HAP-1 (cell line): ENCODE results near the gene LRBA.
"Not testable (repeated sequence)": the region's sequence is repeated elsewhere in the genome, so short reads cannot be mapped to it uniquely, and the experiment has no call there.

Experiments
- DNase-seq, 2 experiments: peaks; one replicate each; pipeline ENCODE4 v3.0.0-alpha.2; 2016 to 2020; ENCODE audit warnings: low spot score in 2 of 2
- H3K27me3 ChIP-seq: fragments of 250-450 bp; sonication (Bioruptor Pico); 2 replicates; pipeline ENCODE4 v1.5.1; 2020; ENCODE audit warnings: low read depth, mild to moderate bottlenecking, moderate library complexity
- H3K36me3 ChIP-seq: fragments of 250-450 bp; sonication (Bioruptor Pico); replicated peaks from 2 replicates; pipeline ENCODE4 v1.5.1; 2020; ENCODE audit warnings: mild to moderate bottlenecking
- H3K4me1 ChIP-seq: fragments of 250-450 bp; sonication (Bioruptor Pico); 2 replicates; pipeline ENCODE4 v1.5.1; 2020; ENCODE audit warnings: mild to moderate bottlenecking
- H3K4me3 ChIP-seq: fragments of 250-450 bp; sonication (Bioruptor Pico); 2 replicates; pipeline ENCODE4 v1.5.1; 2020; ENCODE audit warnings: mild to moderate bottlenecking, moderate library complexity
- H3K9me3 ChIP-seq: fragments of 250-450 bp; sonication (Bioruptor Pico); 2 replicates; pipeline ENCODE4 v1.5.1; 2020; ENCODE audit warnings: mild to moderate bottlenecking, moderate library complexity
- in situ Hi-C: fragments of 300-500 bp; cut with MboI; formaldehyde crosslinking; loops from 3 replicates; pipeline ENCODE4 v1.14.3; 2020; ENCODE audit warnings: low sequenced_read_pairs, inconsistent platforms, mixed read lengths

The LRBA gene

DNA sequence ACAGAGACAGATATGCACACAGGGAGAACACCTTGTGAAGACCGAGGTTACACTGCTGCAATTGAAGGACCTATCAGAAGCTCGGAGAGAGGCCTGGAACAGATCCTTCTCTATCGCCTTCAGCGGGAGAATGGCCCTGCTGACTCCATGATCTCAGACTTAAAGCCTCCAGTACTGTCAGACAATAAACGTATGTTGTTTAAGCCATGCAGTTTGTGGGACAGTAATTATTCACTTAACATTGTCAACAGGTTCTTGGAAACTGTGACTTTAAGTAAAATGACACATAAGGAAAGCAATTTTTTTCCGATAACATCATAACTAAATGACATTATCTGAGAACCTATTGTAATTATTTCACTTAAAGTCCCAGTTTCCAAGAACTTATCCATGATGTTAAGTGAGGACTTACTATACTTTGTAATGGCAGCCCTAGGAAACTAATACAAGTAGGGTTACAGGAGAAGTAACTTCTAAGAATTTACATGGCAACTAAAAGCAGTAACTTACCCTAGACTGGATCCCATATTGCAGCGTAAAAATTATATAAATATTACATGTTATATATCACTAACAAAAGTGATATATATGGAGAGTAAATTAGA lies 613.9 kb downstream of the LRBA start:
- DNase-seq = no peak
- no peaks in the 10 kb centered on the region for H3K9me3 ChIP-seq
- peaks cover 18% of the 10 kb centered on the region for H3K4me1 ChIP-seq
- H3K27me3 ChIP-seq = no peaks in the 10 kb centered on the region
- H3K4me3 ChIP-seq = no peak overlapping the region
- in situ Hi-C loops = no loop called here
- H3K36me3 ChIP-seq = no peaks in the 10 kb centered on the region

- Histone ChIP-seq H3K4me3 (no peak overlapping the region), H3K27me3 (no peaks in the 10 kb centered on the region), H3K36me3 (no peaks in the 10 kb centered on the region), H3K4me1 (peaks cover 18% of the 10 kb centered on the region), H3K9me3 (no peaks in the 10 kb centered on the region)
- DNase-seq = no peak
- in situ Hi-C loops = no loop called here
These were observed 619.2 kb downstream of the LRBA start for GRCh38 chr4:150395872-150396271.

DNA sequence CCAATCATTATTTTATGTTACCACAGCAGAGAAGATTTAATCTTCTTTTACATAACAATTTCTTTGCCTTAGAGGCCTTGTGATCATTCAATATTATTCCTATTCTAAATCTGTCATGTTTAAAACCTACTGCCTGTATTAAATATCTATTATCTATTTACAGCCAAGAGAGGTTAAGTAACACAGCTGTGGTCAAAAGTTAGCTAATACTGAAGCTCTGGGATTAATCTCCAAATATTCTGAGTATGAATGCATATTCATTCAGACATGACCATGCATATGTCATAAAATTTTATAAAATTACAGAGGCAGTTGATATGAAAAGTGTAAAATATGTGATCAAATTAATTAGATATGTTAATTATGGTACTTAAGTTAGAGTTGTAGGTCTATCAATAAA lies 621.0 kb downstream of the LRBA start:
- Histone ChIP-seq H3K4me1 (peaks cover 18% of the 10 kb centered on the region), H3K4me3 (no peak overlapping the region), H3K36me3 (no peaks in the 10 kb centered on the region), H3K9me3 (no peaks in the 10 kb centered on the region), H3K27me3 (no peaks in the 10 kb centered on the region)
- peak in 1 of 2 experiments; percentile 38 for DNase-seq
- in situ Hi-C loops = no loop called here

GRCh38 chr4:150391052-150391451 lies 624.0 kb downstream of the LRBA start:
- no peaks in the 10 kb centered on the region for H3K27me3 ChIP-seq
- H3K4me1 ChIP-seq = peaks cover 9% of the 10 kb centered on the region
- H3K36me3 ChIP-seq = no peaks in the 10 kb centered on the region
- in situ Hi-C loops = no loop called here
- no peak overlapping the region for H3K4me3 ChIP-seq
- DNase-seq = no peak
- no peaks in the 10 kb centered on the region for H3K9me3 ChIP-seq

DNA sequence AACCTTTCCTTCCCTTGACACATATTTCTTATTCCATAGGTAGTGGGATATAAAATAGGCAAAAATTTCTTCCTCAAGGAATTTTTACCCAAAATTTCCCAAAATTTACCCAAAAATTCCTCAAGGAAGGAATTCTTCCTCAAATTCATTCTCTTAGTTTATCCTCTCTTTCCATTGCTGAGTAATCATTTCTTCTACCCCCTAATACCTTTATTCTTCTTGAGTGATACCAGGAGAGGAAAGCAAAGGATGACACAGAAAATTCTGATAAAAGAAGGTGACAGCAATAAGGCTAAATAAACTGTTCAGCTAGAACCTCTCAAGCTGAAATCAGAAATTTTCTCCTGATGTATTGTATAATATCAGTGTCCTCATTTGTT lies 624.6 kb downstream of the LRBA start:
- Histone ChIP-seq H3K4me1 (peaks cover 12% of the 10 kb centered on the region), H3K36me3 (no peaks in the 10 kb centered on the region), H3K27me3 (no peaks in the 10 kb centered on the region), H3K9me3 (no peaks in the 10 kb centered on the region), H3K4me3 (no peak overlapping the region)
- in situ Hi-C loops = no loop called here
- no peak for DNase-seq

GRCh38 chr4:150389896-150390530 lies 625.1 kb downstream of the LRBA start:
- H3K4me1 ChIP-seq = peaks cover 18% of the 10 kb centered on the region
- no peaks in the 10 kb centered on the region for H3K9me3 ChIP-seq
- in situ Hi-C loops = no loop called here
- no peaks in the 10 kb centered on the region for H3K36me3 ChIP-seq
- no peaks in the 10 kb centered on the region for H3K27me3 ChIP-seq
- H3K4me3 ChIP-seq = no peak overlapping the region
- no peak for DNase-seq

DNA sequence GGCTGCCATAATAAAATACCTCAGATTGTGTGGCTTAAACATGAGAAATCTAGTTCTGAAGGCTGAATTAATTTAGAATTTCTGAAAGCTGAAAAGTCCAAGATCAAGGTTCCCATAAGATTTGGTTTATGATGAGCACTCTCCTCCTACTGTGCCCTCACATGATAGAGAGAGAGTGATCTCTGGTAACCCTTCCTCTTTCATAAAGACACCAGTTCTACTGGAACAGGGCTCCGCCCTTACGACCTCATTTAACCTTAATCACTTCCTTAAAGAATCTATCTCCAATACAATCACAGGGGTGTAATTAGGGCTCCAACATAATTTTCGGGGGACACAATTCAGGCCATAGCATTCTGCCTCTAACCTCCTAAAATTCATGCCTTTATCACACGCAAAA lies 627.1 kb downstream of the LRBA start:
- peaks cover 24% of the 10 kb centered on the region for H3K4me1 ChIP-seq
- H3K4me3 ChIP-seq = no peak overlapping the region
- H3K36me3 ChIP-seq = no peaks in the 10 kb centered on the region
- in situ Hi-C loops = no loop called here
- H3K9me3 ChIP-seq = no peaks in the 10 kb centered on the region
- DNase-seq = no peak
- H3K27me3 ChIP-seq = no peaks in the 10 kb centered on the region

- H3K36me3 ChIP-seq, H3K9me3 ChIP-seq, H3K27me3 ChIP-seq, in situ Hi-C loops, DNase-seq, H3K4me3 ChIP-seq: not testable (repeated sequence)
- peaks cover 39% of the 10 kb centered on the region for H3K4me1 ChIP-seq
These were observed 628.7 kb downstream of the LRBA start for GRCh38 chr4:150386415-150386814.

- peaks cover 42% of the 10 kb centered on the region for H3K4me1 ChIP-seq
- no peaks in the 10 kb centered on the region for H3K36me3 ChIP-seq
- no peaks in the 10 kb centered on the region for H3K9me3 ChIP-seq
- in situ Hi-C loops = no loop called here
- H3K4me3 ChIP-seq = no peak overlapping the region
- H3K27me3 ChIP-seq = no peaks in the 10 kb centered on the region
- peak; percentile 71 to 86 for DNase-seq
These were observed 629.5 kb downstream of the LRBA start for GRCh38 chr4:150385606-150386005.

- Histone ChIP-seq H3K4me1 (peaks cover 42% of the 10 kb centered on the region), H3K9me3 (no peaks in the 10 kb centered on the region), H3K27me3 (no peaks in the 10 kb centered on the region), H3K4me3 (no peak overlapping the region), H3K36me3 (no peaks in the 10 kb centered on the region)
- DNase-seq = peak; percentile 56 to 78
- in situ Hi-C loops = no loop called here
These were observed 630.8 kb downstream of the LRBA start for GRCh38 chr4:150384249-150384648.

DNA sequence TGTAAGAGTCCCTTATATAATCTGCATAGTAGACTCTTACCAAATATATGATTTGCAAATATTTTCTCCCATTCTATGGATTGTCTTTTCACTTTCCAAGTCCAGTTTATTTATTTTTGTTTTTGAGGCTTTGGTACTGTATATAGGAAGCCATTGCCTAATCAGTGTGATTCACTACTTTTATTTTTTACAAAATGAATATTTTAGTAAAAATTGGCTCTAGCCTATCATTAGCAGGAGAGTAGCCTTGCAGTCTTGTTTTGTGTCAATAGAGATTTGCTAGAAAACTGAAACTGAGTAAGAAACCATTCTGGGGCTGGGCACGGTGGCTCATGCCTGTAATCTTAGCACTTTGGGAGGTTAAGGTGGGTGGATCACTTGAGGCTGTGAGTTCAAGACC lies 633.1 kb downstream of the LRBA start:
- H3K4me1 ChIP-seq = peaks cover 42% of the 10 kb centered on the region
- H3K36me3 ChIP-seq = no peaks in the 10 kb centered on the region
- H3K9me3 ChIP-seq = no peaks in the 10 kb centered on the region
- no peaks in the 10 kb centered on the region for H3K27me3 ChIP-seq
- in situ Hi-C loops = no loop called here
- no peak overlapping the region for H3K4me3 ChIP-seq
- DNase-seq = no peak

- H3K4me1 ChIP-seq = peaks cover 42% of the 10 kb centered on the region
- no peak overlapping the region for H3K4me3 ChIP-seq
- H3K9me3 ChIP-seq = no peaks in the 10 kb centered on the region
- no peaks in the 10 kb centered on the region for H3K27me3 ChIP-seq
- H3K36me3 ChIP-seq = no peaks in the 10 kb centered on the region
- in situ Hi-C loops = no loop called here
- peak; percentile 54 to 91 for DNase-seq
These were observed 633.5 kb downstream of the LRBA start for GRCh38 chr4:150381609-150382008.

DNA sequence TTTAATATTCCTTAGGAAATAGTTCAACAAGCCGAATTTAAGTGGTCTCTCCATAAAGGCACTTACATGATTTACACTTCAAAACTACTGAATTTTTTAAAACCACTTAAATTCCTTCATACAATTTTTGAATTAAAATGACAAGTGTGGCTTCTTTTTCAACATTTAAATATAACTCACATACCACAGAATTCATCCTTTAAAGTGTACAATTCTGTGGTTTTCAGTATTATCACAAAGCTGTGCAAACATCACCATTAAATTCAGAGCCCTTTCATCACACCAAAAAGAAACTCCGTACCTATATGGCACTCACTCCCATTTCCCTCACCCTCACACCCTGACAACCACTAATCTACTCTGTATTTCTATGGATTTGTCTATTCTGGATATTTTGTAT lies 634.0 kb downstream of the LRBA start:
- in situ Hi-C loops = no loop called here
- H3K36me3 ChIP-seq = no peaks in the 10 kb centered on the region

DNA sequence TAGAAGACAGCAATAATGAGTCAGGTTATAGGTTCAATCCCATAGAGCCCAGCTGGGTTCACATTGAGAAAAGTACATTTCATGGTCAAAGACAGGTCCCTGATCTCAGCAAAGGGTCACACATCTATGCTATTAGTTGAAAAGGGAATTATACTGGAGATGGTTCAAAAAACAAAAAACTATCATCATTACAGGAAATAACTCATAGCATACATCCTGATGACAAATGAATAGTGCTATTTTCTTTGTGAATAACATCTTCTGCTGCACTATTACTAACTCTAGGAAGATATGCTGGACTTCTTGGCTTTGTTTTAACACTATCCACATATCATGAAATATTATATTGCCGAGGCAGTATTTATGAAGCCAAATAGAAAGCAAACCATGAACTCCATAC lies 635.6 kb downstream of the LRBA start:
- H3K9me3 ChIP-seq = no peaks in the 10 kb centered on the region
- no peaks in the 10 kb centered on the region for H3K27me3 ChIP-seq
- in situ Hi-C loops = no loop called here
- no peak overlapping the region for H3K4me3 ChIP-seq
- no peaks in the 10 kb centered on the region for H3K36me3 ChIP-seq
- peaks cover 28% of the 10 kb centered on the region for H3K4me1 ChIP-seq
- no peak for DNase-seq

More for the DNA sequence above, 634.0 kb downstream of the LRBA start:
- Histone ChIP-seq H3K9me3 (no peaks in the 10 kb centered on the region), H3K4me3 (no peak overlapping the region), H3K27me3 (no peaks in the 10 kb centered on the region), H3K4me1 (peaks cover 42% of the 10 kb centered on the region)
- peak; percentile 22 to 72 for DNase-seq

- no peaks in the 10 kb centered on the region for H3K36me3 ChIP-seq
- no peaks in the 10 kb centered on the region for H3K9me3 ChIP-seq
- in situ Hi-C loops = no loop called here
- H3K27me3 ChIP-seq = no peaks in the 10 kb centered on the region
- no peaks in the 10 kb centered on the region for H3K4me1 ChIP-seq
- H3K4me3 ChIP-seq = no peak overlapping the region
- no peak for DNase-seq
These were observed 640.1 kb downstream of the LRBA start for GRCh38 chr4:150375025-150375424.
